HFFc6 (cell line): ENCODE data around the gene GAGE2A. TPM values are rescaled to one million over a fixed set of nuclear protein-coding genes. Genes with fewer than 3 reads are reported as not detected.
"Not testable (repeated sequence)": the region's sequence is repeated elsewhere in the genome, so short reads cannot be mapped to it uniquely, and the experiment has no call there.

ENCODE experiments used
- DNase-seq: peaks from one replicate; pipeline ENCODE4 v3.0.0-alpha.2; 2018
- H3K27ac Mint-ChIP-seq: 2 replicates; pipeline ENCODE4 v1.8.0; 2020; ENCODE audit warnings: mild to moderate bottlenecking, mixed read lengths
- H3K27me3 Mint-ChIP-seq: 2 replicates; pipeline ENCODE4 v1.8.0; 2021; ENCODE audit warnings: mild to moderate bottlenecking, moderate library complexity, mixed read lengths; ENCODE audit not compliant: insufficient read depth
- H3K36me3 Mint-ChIP-seq: 2 replicates; pipeline ENCODE4 v1.8.0; 2021; ENCODE audit warnings: low read depth, mixed read lengths
- H3K4me1 Mint-ChIP-seq: 2 replicates; pipeline ENCODE4 v1.8.0; 2020; ENCODE audit warnings: low read depth, mixed read lengths
- H3K4me3 Mint-ChIP-seq: 2 replicates; pipeline ENCODE4 v1.8.0; 2020; ENCODE audit warnings: mild to moderate bottlenecking, moderate library complexity, mixed read lengths
- H3K9me3 Mint-ChIP-seq: 2 replicates; pipeline ENCODE4 v1.8.0; 2020; ENCODE audit warnings: mild to moderate bottlenecking, mixed read lengths
- long read RNA-seq: library from polyadenylated mRNA; unstranded; transcript quantifications from one replicate; pipeline ENCODE4 v2.0.0, GENCODE V29; 2019
- total RNA-seq, 6 experiments: library from RNA; stranded (reverse); fragmentation: NEBNext Ultra II Directional; extraction: Animal tissue kit (Norgen Biotek cat#: 25700); gene quantifications; 2 replicates in 1 of 6; 3 replicates in 5 of 6; pipeline ENCODE4 v1.2.3, GENCODE V29; 2021

The GAGE2A gene, protein sequence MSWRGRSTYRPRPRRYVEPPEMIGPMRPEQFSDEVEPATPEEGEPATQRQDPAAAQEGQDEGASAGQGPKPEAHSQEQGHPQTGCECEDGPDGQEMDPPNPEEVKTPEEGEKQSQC
- total RNA-seq, result not detected
- long read RNA-seq, result 0 reads

DNA sequence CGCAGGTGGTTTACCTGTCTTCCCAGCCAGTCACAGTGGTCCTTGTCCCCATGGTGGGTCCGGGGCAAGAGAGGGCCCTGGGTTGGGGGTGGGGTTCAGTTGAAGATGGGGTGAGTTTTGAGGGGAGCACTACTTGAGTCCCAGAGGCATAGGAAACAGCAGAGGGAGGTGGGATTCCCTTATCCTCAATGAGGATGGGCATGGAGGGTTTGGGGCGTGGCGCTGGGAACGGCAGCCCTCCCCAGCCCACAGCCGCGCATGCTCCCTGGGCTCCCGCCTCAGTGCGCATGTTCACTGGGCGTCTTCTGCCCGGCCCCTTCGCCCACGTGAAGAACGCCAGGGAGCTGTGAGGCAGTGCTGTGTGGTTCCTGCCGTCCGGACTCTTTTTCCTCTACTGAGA lies at the start of gene GAGE2A:
GAGE2A (plus strand) TSS at position 301 of the 400 bp plus-strand sequence. CDS start 1,155 bp downstream, outside the sequence.
- not testable (repeated sequence) for H3K9me3 Mint-ChIP-seq, H3K36me3 Mint-ChIP-seq, DNase-seq, H3K27me3 Mint-ChIP-seq, H3K4me3 Mint-ChIP-seq, H3K4me1 Mint-ChIP-seq, H3K27ac Mint-ChIP-seq

DNA sequence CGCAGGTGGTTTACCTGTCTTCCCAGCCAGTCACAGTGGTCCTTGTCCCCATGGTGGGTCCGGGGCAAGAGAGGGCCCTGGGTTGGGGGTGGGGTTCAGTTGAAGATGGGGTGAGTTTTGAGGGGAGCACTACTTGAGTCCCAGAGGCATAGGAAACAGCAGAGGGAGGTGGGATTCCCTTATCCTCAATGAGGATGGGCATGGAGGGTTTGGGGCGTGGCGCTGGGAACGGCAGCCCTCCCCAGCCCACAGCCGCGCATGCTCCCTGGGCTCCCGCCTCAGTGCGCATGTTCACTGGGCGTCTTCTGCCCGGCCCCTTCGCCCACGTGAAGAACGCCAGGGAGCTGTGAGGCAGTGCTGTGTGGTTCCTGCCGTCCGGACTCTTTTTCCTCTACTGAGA lies 47.9 kb upstream of the GAGE2A start, which contains the start of gene GAGE12D:
GAGE12D (plus strand) TSS at position 301 of the 400 bp plus-strand sequence. CDS start 1,155 bp downstream, outside the sequence.
- not testable (repeated sequence) for H3K4me1 Mint-ChIP-seq

DNA sequence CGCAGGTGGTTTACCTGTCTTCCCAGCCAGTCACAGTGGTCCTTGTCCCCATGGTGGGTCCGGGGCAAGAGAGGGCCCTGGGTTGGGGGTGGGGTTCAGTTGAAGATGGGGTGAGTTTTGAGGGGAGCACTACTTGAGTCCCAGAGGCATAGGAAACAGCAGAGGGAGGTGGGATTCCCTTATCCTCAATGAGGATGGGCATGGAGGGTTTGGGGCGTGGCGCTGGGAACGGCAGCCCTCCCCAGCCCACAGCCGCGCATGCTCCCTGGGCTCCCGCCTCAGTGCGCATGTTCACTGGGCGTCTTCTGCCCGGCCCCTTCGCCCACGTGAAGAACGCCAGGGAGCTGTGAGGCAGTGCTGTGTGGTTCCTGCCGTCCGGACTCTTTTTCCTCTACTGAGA lies 38.3 kb upstream of the GAGE2A start, which contains the start of gene GAGE12E:
GAGE12E (plus strand) TSS at position 301 of the 400 bp plus-strand sequence. CDS start 1,155 bp downstream, outside the sequence.
- H3K27me3 Mint-ChIP-seq, H3K4me1 Mint-ChIP-seq, H3K4me3 Mint-ChIP-seq, H3K36me3 Mint-ChIP-seq, H3K9me3 Mint-ChIP-seq, H3K27ac Mint-ChIP-seq, DNase-seq: not testable (repeated sequence)

More for the DNA sequence above, 47.9 kb upstream of the GAGE2A start, which contains the start of gene GAGE12D:
- H3K4me3 Mint-ChIP-seq, H3K36me3 Mint-ChIP-seq, H3K27ac Mint-ChIP-seq, H3K9me3 Mint-ChIP-seq, H3K27me3 Mint-ChIP-seq, DNase-seq: not testable (repeated sequence)

DNA sequence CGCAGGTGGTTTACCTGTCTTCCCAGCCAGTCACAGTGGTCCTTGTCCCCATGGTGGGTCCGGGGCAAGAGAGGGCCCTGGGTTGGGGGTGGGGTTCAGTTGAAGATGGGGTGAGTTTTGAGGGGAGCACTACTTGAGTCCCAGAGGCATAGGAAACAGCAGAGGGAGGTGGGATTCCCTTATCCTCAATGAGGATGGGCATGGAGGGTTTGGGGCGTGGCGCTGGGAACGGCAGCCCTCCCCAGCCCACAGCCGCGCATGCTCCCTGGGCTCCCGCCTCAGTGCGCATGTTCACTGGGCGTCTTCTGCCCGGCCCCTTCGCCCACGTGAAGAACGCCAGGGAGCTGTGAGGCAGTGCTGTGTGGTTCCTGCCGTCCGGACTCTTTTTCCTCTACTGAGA lies 28.8 kb upstream of the GAGE2A start, which contains the start of gene GAGE12F:
GAGE12F (plus strand) TSS at position 301 of the 400 bp plus-strand sequence. CDS start 1,155 bp downstream, outside the sequence.
- H3K9me3 Mint-ChIP-seq, H3K36me3 Mint-ChIP-seq, H3K4me1 Mint-ChIP-seq, H3K27ac Mint-ChIP-seq, DNase-seq, H3K27me3 Mint-ChIP-seq, H3K4me3 Mint-ChIP-seq: not testable (repeated sequence)

DNA sequence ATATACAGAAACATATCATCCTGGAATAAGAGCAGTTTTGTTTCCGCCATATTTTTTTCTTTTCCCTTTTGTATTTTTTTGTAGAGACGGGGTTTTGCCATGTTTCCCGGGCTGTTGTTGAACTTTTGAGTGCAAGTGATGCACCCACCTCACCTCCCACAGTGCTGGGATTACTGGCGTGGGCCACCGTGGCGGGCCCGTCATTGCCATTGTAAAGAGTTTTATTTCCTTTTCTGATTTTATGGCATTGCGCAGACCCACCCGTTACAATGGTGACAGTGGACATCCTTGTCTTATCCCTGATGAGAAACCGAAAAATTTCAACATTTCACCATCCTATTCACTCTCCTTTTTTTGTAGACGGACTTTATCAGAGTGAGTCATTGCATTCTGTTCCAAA lies 20.6 kb upstream of the GAGE2A start:
- H3K9me3 Mint-ChIP-seq, H3K4me1 Mint-ChIP-seq, H3K36me3 Mint-ChIP-seq, H3K4me3 Mint-ChIP-seq, H3K27me3 Mint-ChIP-seq, H3K27ac Mint-ChIP-seq, DNase-seq: not testable (repeated sequence)

DNA sequence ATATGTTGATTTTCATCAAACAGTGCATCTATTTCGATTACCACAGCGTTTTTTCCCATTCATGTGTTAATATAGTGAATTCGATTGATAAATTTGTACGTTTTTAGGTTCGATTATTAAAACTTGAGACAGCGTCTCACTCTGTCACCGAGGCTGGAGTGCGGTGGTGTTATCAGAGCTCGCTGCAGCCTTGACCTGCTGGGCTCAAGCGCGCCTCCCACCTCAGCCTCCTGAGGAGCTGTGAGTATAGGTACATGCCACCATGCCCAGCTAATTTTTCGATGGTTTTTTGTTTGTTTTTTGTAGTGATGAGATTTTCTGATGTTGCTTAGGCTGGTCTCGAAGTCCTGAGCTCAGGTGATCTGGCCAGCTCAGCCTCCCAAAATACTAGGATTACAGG lies 20.1 kb upstream of the GAGE2A start:
- not testable (repeated sequence) for DNase-seq, H3K27ac Mint-ChIP-seq, H3K36me3 Mint-ChIP-seq, H3K27me3 Mint-ChIP-seq, H3K9me3 Mint-ChIP-seq, H3K4me3 Mint-ChIP-seq, H3K4me1 Mint-ChIP-seq

DNA sequence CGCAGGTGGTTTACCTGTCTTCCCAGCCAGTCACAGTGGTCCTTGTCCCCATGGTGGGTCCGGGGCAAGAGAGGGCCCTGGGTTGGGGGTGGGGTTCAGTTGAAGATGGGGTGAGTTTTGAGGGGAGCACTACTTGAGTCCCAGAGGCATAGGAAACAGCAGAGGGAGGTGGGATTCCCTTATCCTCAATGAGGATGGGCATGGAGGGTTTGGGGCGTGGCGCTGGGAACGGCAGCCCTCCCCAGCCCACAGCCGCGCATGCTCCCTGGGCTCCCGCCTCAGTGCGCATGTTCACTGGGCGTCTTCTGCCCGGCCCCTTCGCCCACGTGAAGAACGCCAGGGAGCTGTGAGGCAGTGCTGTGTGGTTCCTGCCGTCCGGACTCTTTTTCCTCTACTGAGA lies 19.2 kb upstream of the GAGE2A start, which contains the start of gene GAGE12G:
GAGE12G (plus strand) TSS at position 301 of the 400 bp plus-strand sequence. CDS start 1,155 bp downstream, outside the sequence.
- H3K4me1 Mint-ChIP-seq, DNase-seq, H3K27me3 Mint-ChIP-seq, H3K27ac Mint-ChIP-seq, H3K4me3 Mint-ChIP-seq, H3K9me3 Mint-ChIP-seq, H3K36me3 Mint-ChIP-seq: not testable (repeated sequence)

DNA sequence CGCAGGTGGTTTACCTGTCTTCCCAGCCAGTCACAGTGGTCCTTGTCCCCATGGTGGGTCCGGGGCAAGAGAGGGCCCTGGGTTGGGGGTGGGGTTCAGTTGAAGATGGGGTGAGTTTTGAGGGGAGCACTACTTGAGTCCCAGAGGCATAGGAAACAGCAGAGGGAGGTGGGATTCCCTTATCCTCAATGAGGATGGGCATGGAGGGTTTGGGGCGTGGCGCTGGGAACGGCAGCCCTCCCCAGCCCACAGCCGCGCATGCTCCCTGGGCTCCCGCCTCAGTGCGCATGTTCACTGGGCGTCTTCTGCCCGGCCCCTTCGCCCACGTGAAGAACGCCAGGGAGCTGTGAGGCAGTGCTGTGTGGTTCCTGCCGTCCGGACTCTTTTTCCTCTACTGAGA lies 9.6 kb upstream of the GAGE2A start, which contains the start of gene GAGE12H:
GAGE12H (plus strand) TSS at position 301 of the 400 bp plus-strand sequence. CDS start 1,155 bp downstream, outside the sequence.
- not testable (repeated sequence) for H3K4me1 Mint-ChIP-seq, H3K9me3 Mint-ChIP-seq, H3K27me3 Mint-ChIP-seq, H3K27ac Mint-ChIP-seq, DNase-seq, H3K4me3 Mint-ChIP-seq, H3K36me3 Mint-ChIP-seq

DNA sequence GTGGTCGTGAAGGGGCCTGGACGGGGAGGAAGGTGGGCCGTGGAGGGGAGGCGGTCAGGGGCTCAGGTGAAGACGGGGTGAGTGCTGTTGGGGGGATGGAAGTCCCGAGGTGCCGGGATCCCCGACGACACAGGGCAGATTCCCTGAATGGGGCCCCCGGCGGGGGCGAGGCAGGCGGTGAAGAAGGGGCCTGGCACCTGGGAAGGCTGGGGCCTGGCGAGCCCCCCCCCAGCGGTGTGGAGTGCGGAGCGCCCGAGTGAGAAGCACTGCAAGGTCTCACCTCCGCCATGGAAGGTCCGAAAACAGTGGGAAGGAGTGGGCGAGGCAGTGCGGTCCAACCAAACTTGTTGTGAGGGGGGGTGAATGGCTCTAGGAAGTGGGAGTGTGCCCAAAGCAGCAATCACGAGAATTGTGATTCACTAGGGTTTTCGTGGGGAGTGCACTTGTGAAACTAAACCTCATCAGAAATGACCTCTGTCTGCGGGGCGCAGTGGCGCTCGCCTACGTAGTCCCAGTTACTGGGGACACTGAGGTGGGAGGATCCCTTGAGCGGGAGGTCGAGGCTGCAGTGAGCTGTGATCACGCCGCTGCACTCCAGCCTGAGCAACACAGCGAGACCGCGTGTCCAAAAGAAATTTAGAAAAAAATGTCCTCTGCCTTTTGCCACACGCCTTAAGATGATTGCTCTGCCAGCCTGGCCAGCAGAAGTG lies 628 bp downstream of the GAGE2A start:
- not testable (repeated sequence) for H3K27me3 Mint-ChIP-seq, H3K27ac Mint-ChIP-seq

DNA sequence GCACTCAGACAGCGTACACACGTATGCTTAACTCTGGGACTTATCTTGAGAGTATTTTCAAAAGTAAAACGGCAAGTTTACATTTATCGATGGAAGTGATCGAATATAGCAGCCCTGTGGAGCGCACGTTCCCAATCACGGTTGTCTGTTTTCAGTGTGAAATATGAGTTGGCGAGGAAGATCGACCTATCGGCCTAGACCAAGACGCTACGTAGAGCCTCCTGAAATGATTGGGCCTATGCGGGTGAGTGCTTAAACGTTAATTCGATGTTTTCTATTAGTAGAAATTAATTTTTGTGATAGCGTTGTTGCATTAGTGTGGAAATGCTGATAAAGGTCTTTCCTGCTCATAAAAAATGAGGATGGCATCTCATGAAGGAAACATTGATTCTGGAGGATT lies 1.2 kb downstream of the GAGE2A start:
- H3K4me1 Mint-ChIP-seq, H3K27ac Mint-ChIP-seq, DNase-seq, H3K4me3 Mint-ChIP-seq, H3K36me3 Mint-ChIP-seq, H3K27me3 Mint-ChIP-seq, H3K9me3 Mint-ChIP-seq: not testable (repeated sequence)

More for the DNA sequence above, 628 bp downstream of the GAGE2A start:
- not testable (repeated sequence) for H3K9me3 Mint-ChIP-seq, DNase-seq, H3K36me3 Mint-ChIP-seq, H3K4me3 Mint-ChIP-seq, H3K4me1 Mint-ChIP-seq

DNA sequence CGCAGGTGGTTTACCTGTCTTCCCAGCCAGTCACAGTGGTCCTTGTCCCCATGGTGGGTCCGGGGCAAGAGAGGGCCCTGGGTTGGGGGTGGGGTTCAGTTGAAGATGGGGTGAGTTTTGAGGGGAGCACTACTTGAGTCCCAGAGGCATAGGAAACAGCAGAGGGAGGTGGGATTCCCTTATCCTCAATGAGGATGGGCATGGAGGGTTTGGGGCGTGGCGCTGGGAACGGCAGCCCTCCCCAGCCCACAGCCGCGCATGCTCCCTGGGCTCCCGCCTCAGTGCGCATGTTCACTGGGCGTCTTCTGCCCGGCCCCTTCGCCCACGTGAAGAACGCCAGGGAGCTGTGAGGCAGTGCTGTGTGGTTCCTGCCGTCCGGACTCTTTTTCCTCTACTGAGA lies 9.4 kb downstream of the GAGE2A start, which contains the start of gene GAGE1:
GAGE1 (plus strand) TSS at position 301 of the 400 bp plus-strand sequence. CDS start 1,155 bp downstream, outside the sequence.
- H3K27me3 Mint-ChIP-seq, H3K36me3 Mint-ChIP-seq, DNase-seq, H3K9me3 Mint-ChIP-seq, H3K4me3 Mint-ChIP-seq, H3K4me1 Mint-ChIP-seq, H3K27ac Mint-ChIP-seq: not testable (repeated sequence)
